HepG2 (cell line): ENCODE measurements around the gene TPX2. TPM values are rescaled to one million over a fixed set of nuclear protein-coding genes. Genes with fewer than 3 reads are reported as not detected.

ENCODE experiments used
- AHR ChIP-seq: IDR thresholded peaks from 2 replicates; pipeline ENCODE4 v1.6.1; 2018; ENCODE audit warnings: missing genetic modification reagents, missing compliant biosample characterization
- ATM ChIP-seq: fragments of 450-650 bp; IDR thresholded peaks from 2 replicates; pipeline ENCODE4 v1.7.1; 2017; ENCODE audit warnings: mild to moderate bottlenecking, borderline replicate concordance
- BRD4 ChIP-seq: sonication (generic); formaldehyde crosslinking; IDR thresholded peaks from 2 replicates; pipeline ENCODE4 v1.4.0; 2020; ENCODE audit warnings: missing genetic modification reagents
- DZIP1 ChIP-seq: sonication (generic); formaldehyde crosslinking; IDR thresholded peaks from 2 replicates; pipeline ENCODE4 v1.5.0; 2020; ENCODE audit warnings: mild to moderate bottlenecking, missing genetic modification reagents
- HDAC6 ChIP-seq: fragments of 200-600 bp; sonication (generic); IDR thresholded peaks from 2 replicates; pipeline ENCODE4 v1.7.0; 2017; ENCODE audit warnings: mild to moderate bottlenecking, antibody characterized with exemption, low read length, low read depth
- IRX3 ChIP-seq: sonication (generic); formaldehyde crosslinking; IDR thresholded peaks from 2 replicates; pipeline ENCODE4 v1.8.1; 2023; ENCODE audit warnings: mild to moderate bottlenecking, low read depth, missing genetic modification reagents, borderline replicate concordance
- SALL1 ChIP-seq: sonication (generic); formaldehyde crosslinking; IDR thresholded peaks from 2 replicates; pipeline ENCODE4 v1.8.0; 2022; ENCODE audit warnings: mild to moderate bottlenecking, missing genetic modification reagents
- SETDB1 ChIP-seq: sonication (generic); formaldehyde crosslinking; IDR thresholded peaks from 2 replicates; pipeline ENCODE4 v1.5.1; 2020; ENCODE audit warnings: missing genetic modification reagents, mild to moderate bottlenecking, borderline replicate concordance
- ZC3H4 ChIP-seq: sonication (generic); formaldehyde crosslinking; IDR thresholded peaks from 2 replicates; pipeline ENCODE4 v1.4.0; 2020; ENCODE audit warnings: missing genetic modification reagents, borderline replicate concordance
- ZNF296 ChIP-seq: sonication (generic); formaldehyde crosslinking; conservative IDR thresholded peaks from 2 replicates; pipeline ENCODE4 v1.5.0; 2020; ENCODE audit warnings: mild to moderate bottlenecking, missing genetic modification reagents
- ZNF441 ChIP-seq: sonication (generic); formaldehyde crosslinking; IDR thresholded peaks from 2 replicates; pipeline ENCODE4 v1.7.0; 2021; ENCODE audit warnings: missing genetic modification reagents, borderline replicate concordance
- ZNF713 ChIP-seq: sonication (generic); formaldehyde crosslinking; IDR thresholded peaks from 2 replicates; pipeline ENCODE4 v1.4.0; 2020; ENCODE audit warnings: mild to moderate bottlenecking, missing genetic modification reagents
- ZNF746 ChIP-seq: sonication (generic); formaldehyde crosslinking; IDR thresholded peaks from 2 replicates; pipeline ENCODE4 v1.8.0; 2022; ENCODE audit warnings: mild to moderate bottlenecking, missing genetic modification reagents
- ZNF781 ChIP-seq: sonication (generic); formaldehyde crosslinking; IDR thresholded peaks from 2 replicates; pipeline ENCODE4 v1.5.1; 2020; ENCODE audit warnings: borderline replicate concordance, mild to moderate bottlenecking, missing genetic modification reagents; ENCODE audit errors: not compliant biosample characterization
- polyA plus RNA-seq, 8 experiments: library from polyadenylated mRNA; depleted of rRNA in 3 of 8; stranded (reverse) in 7 of 8; unstranded in 1 of 8; fragments of >200 nt; fragmentation: Illumina TruSeq in 4 of 8; extraction: Trizol in 4 of 8; gene quantifications; 2 replicates each; pipeline versions ENCODE4 v1.2.1 to v1.2.3, GENCODE V29; 2011 to 2016; ENCODE audit warnings: low read depth in 4 of 8, missing spikeins in 1 of 8, mixed read lengths in 1 of 8; ENCODE audit not compliant: insufficient read depth in 1 of 8
- total RNA-seq, 5 experiments: library from RNA; depleted of rRNA; stranded (reverse); fragments of >200 nt; fragmentation: Illumina TruSeq; extraction: Trizol; gene quantifications; 2 replicates each; pipeline ENCODE4 v1.2.3, GENCODE V29; 2016; ENCODE audit warnings: low read depth in 1 of 5
- TF ChIP-seq, protein P1 (sequence below): sonication (generic); formaldehyde crosslinking; IDR thresholded peaks from 2 replicates; pipeline ENCODE4 v1.4.0; 2020; ENCODE audit warnings: missing genetic modification reagents, mild to moderate bottlenecking, borderline replicate concordance
- TF ChIP-seq, protein P2 (sequence below): sonication (generic); formaldehyde crosslinking; IDR thresholded peaks from 2 replicates; pipeline ENCODE4 v1.9.0; 2022; ENCODE audit warnings: missing genetic modification reagents, mild to moderate bottlenecking, borderline replicate concordance
- TF ChIP-seq, protein P3 (sequence below): sonication (generic); formaldehyde crosslinking; IDR thresholded peaks from 2 replicates; pipeline ENCODE4 v1.9.0; 2021; ENCODE audit warnings: missing genetic modification reagents, mild to moderate bottlenecking, borderline replicate concordance
- TF ChIP-seq, protein P4 (sequence below): sonication (generic); formaldehyde crosslinking; IDR thresholded peaks from 2 replicates; pipeline ENCODE4 v1.4.0; 2020; ENCODE audit warnings: missing genetic modification reagents, low read depth, mild to moderate bottlenecking, borderline replicate concordance

The TPX2 gene
- total and polyA plus RNA-seq, 2 of the 13 experiments (the other 11 are each of a cell fraction or from before 2014, with no cell fraction given): 34.3 to 124 TPM

DNA sequence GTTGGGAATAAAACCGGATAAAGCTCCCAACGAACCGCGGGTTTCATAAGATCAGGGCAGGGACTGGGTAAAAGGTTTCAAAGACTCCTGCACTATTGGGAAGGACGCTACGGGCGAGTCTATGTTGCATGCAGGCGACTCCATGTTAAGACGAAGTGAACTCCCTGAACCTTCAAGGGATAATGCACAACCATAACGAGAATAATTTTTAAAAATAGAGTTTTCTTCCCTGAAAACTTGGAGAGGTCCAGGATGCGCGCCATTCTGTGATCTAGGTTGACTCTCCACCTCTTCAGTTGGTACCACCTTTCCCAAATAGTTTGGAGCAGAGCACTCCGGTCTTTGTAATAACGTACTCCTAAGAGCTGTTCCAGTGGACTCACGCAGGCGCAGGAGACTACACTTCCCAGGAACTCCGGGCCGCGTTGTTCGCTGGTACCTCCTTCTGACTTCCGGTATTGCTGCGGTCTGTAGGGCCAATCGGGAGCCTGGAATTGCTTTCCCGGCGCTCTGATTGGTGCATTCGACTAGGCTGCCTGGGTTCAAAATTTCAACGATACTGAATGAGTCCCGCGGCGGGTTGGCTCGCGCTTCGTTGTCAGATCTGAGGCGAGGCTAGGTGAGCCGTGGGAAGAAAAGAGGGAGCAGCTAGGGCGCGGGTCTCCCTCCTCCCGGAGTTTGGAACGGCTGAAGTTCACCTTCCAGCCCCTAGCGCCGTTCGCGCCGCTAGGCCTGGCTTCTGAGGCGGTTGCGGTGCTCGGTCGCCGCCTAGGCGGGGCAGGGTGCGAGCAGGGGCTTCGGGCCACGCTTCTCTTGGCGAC, at the start of gene TPX2 (continued):
- TF ChIP-seq, protein P1, sequence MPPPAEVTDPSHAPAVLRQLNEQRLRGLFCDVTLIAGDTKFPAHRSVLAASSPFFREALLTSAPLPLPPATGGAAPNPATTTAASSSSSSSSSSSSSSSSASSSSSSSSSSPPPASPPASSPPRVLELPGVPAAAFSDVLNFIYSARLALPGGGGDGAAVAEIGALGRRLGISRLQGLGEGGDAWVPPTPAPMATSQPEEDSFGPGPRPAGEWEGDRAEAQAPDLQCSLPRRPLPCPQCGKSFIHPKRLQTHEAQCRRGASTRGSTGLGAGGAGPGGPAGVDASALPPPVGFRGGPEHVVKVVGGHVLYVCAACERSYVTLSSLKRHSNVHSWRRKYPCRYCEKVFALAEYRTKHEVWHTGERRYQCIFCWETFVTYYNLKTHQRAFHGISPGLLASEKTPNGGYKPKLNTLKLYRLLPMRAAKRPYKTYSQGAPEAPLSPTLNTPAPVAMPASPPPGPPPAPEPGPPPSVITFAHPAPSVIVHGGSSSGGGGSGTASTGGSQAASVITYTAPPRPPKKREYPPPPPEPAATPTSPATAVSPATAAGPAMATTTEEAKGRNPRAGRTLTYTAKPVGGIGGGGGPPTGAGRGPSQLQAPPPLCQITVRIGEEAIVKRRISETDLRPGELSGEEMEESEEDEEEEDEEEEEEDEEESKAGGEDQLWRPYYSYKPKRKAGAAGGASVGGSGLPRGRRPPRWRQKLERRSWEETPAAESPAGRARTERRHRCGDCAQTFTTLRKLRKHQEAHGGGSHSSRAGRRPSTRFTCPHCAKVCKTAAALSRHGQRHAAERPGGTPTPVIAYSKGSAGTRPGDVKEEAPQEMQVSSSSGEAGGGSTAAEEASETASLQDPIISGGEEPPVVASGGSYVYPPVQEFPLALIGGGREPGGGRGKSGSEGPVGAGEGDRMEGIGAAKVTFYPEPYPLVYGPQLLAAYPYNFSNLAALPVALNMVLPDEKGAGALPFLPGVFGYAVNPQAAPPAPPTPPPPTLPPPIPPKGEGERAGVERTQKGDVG (CRISPR knock-in tag): peak; percentile 90; the same call in 1 of the 2 replicates
- TF ChIP-seq ZNF781: no peak
- TF ChIP-seq ZC3H4 (CRISPR knock-in tag): peak; percentile 50; the same call in 1 of the 2 replicates
- TF ChIP-seq HDAC6: no peak
- peak; percentile 94; the same call in 1 of the 2 replicates for TF ChIP-seq AHR (CRISPR knock-in tag)
- TF ChIP-seq ZNF441 (CRISPR knock-in tag): peak; percentile 33; the same call in 1 of the 2 replicates
- TF ChIP-seq ZNF746 (CRISPR knock-in tag): peak; percentile 13; the same call in 1 of the 2 replicates
- peak; percentile 93 for TF ChIP-seq SALL1 (CRISPR knock-in tag)
- no peak for TF ChIP-seq DZIP1 (CRISPR knock-in tag)
- TF ChIP-seq ATM: no peak
- TF ChIP-seq SETDB1 (CRISPR knock-in tag): no peak
- TF ChIP-seq IRX3: peak; percentile 89; the same call in 1 of the 2 replicates
- TF ChIP-seq, protein P2, sequence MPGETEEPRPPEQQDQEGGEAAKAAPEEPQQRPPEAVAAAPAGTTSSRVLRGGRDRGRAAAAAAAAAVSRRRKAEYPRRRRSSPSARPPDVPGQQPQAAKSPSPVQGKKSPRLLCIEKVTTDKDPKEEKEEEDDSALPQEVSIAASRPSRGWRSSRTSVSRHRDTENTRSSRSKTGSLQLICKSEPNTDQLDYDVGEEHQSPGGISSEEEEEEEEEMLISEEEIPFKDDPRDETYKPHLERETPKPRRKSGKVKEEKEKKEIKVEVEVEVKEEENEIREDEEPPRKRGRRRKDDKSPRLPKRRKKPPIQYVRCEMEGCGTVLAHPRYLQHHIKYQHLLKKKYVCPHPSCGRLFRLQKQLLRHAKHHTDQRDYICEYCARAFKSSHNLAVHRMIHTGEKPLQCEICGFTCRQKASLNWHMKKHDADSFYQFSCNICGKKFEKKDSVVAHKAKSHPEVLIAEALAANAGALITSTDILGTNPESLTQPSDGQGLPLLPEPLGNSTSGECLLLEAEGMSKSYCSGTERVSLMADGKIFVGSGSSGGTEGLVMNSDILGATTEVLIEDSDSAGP (CRISPR knock-in tag): peak; percentile 97
- TF ChIP-seq ZNF296 (CRISPR knock-in tag): peak; percentile 58; the same call in 1 of the 2 replicates
- TF ChIP-seq, protein P3, sequence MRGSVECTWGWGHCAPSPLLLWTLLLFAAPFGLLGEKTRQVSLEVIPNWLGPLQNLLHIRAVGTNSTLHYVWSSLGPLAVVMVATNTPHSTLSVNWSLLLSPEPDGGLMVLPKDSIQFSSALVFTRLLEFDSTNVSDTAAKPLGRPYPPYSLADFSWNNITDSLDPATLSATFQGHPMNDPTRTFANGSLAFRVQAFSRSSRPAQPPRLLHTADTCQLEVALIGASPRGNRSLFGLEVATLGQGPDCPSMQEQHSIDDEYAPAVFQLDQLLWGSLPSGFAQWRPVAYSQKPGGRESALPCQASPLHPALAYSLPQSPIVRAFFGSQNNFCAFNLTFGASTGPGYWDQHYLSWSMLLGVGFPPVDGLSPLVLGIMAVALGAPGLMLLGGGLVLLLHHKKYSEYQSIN: no peak
- no peak; the same call in 1 of the 2 replicates for TF ChIP-seq BRD4
- TF ChIP-seq ZNF713 (CRISPR knock-in tag): peak; percentile 82; the same call in 1 of the 2 replicates
- TF ChIP-seq, protein P4, sequence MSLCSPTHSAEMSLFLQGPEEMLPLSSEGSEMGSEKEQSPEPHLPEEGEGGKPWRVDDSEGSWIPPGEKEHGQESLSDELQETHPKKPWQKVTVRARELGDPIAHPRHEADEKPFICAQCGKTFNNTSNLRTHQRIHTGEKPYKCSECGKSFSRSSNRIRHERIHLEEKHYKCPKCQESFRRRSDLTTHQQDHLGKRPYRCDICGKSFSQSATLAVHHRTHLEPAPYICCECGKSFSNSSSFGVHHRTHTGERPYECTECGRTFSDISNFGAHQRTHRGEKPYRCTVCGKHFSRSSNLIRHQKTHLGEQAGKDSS: peak; percentile 69; the same call in 1 of the 2 replicates
